ENCODE results near the gene CRAT.

DNA sequence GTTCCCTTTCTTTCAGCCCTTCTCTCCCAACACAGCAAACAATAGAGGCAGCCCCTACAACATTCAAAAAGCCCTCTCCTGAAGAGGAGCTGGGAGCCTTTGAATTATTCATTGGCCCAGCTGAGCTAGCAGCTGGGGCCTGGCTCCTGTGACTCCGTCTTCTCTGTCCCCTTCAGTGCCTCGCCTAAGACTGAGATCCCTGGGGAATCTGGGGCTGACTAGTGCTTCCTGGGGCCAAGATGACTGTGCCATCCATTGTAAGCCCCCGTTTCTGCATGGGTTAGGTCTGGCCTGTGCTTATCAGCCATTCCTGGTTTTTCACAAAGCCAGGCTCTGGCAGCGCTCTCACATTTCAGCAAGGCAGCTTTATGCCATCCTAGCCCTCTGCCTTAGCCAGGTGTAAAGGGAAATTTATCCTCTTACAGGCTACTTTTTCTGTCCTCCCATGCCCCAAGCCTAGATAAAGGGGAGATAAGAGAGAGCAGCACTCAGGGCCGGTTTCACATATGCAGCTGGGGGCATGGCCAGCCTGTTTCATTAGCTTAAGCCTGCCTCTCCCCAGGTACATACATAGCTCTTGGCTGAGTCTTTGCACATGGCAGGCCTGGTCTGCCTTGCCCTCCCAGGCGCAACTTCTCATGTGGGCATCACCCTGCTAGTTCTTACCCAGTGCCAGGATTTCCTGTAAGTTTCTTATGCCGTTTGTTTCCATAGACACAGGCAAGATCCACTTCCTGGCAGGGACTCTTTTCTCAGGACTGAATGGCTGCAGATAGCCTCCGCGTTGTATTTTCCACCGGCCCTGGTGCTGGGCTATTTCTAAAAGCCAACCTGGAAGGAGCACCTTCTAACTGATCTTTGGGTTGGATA lies 16.4 kb upstream of the CRAT start:
- TF ChIP-seq, protein P1, sequence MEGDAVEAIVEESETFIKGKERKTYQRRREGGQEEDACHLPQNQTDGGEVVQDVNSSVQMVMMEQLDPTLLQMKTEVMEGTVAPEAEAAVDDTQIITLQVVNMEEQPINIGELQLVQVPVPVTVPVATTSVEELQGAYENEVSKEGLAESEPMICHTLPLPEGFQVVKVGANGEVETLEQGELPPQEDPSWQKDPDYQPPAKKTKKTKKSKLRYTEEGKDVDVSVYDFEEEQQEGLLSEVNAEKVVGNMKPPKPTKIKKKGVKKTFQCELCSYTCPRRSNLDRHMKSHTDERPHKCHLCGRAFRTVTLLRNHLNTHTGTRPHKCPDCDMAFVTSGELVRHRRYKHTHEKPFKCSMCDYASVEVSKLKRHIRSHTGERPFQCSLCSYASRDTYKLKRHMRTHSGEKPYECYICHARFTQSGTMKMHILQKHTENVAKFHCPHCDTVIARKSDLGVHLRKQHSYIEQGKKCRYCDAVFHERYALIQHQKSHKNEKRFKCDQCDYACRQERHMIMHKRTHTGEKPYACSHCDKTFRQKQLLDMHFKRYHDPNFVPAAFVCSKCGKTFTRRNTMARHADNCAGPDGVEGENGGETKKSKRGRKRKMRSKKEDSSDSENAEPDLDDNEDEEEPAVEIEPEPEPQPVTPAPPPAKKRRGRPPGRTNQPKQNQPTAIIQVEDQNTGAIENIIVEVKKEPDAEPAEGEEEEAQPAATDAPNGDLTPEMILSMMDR (IDR thresholded peaks at IDR 0.05 in 4 of 5, conservative IDR thresholded peaks at IDR 0.05 in 1 of 5): no peak
- TF ChIP-seq POLR2A (IDR thresholded peaks at IDR 0.05): no peak

All from gastrocnemius medialis (tissue), 4 donors.